K562 (cell line): ENCODE results near the gene DPY30. TPM values are rescaled to one million over a fixed set of nuclear protein-coding genes. Genes with fewer than 3 reads are reported as not detected.

Experiments
- ARID4B ChIP-seq: sonication (generic); formaldehyde crosslinking; IDR thresholded peaks from 2 replicates; pipeline ENCODE4 v1.8.0; 2022; ENCODE audit warnings: mild to moderate bottlenecking, missing genetic modification reagents
- CBX3 ChIP-seq, 2 experiments: IDR thresholded peaks; 1 replicate in 1 of 2; 2 replicates in 1 of 2; pipeline ENCODE4 v1.6.1; 2012; ENCODE audit warnings: inconsistent platforms in 2 of 2, low read length in 2 of 2, borderline replicate concordance in 1 of 2, control low read depth in 1 of 2
- CCNT2 ChIP-seq: IDR thresholded peaks from 2 replicates; pipeline ENCODE4 v1.6.1; 2011; ENCODE audit warnings: borderline replicate concordance, low read depth, mild to moderate bottlenecking, moderate library complexity, mixed read lengths, low read length; ENCODE audit not compliant: insufficient read length; ENCODE audit errors: extremely low read depth
- ESRRA ChIP-seq: fragments of 450-650 bp; IDR thresholded peaks from 2 replicates; pipeline ENCODE4 v1.6.1; 2014; ENCODE audit warnings: low read depth, mild to moderate bottlenecking, moderate library complexity, borderline replicate concordance
- HDAC2 ChIP-seq: fragments of 450-650 bp; IDR thresholded peaks from 2 replicates; pipeline ENCODE4 v1.6.1; 2016; ENCODE audit warnings: mild to moderate bottlenecking
- L3MBTL2 ChIP-seq: fragments of 450-650 bp; IDR thresholded peaks from 2 replicates; pipeline ENCODE4 v1.6.1; 2016; ENCODE audit warnings: mild to moderate bottlenecking, moderate library complexity
- MYNN ChIP-seq, 2 experiments: sonication (generic); formaldehyde crosslinking in 1 of 2; IDR thresholded peaks; 2 replicates each; pipeline versions ENCODE4 v1.5.0 to v1.6.1; 2016 to 2020; ENCODE audit warnings: antibody characterized with exemption in 1 of 2, missing genetic modification reagents in 1 of 2
- SAP30 ChIP-seq: fragments of 200-600 bp; sonication (generic); IDR thresholded peaks from 2 replicates; pipeline ENCODE4 v1.6.1; 2012; ENCODE audit warnings: borderline replicate concordance, low read depth, mild to moderate bottlenecking, moderate library complexity, low read length, control low read depth, inconsistent platforms; ENCODE audit not compliant: insufficient read depth, poor library complexity, severe bottlenecking
- ZNF609 ChIP-seq: sonication (generic); formaldehyde crosslinking; IDR thresholded peaks from 2 replicates; pipeline ENCODE4 v1.8.1; 2023; ENCODE audit warnings: missing genetic modification reagents, mild to moderate bottlenecking, borderline replicate concordance
- polyA plus RNA-seq, 8 experiments: library from polyadenylated mRNA; depleted of rRNA in 4 of 8; stranded (reverse) in 5 of 8; unstranded in 3 of 8; fragments of >200 nt; fragmentation: Nextera tagmentation in 2 of 8; fragmentation: Illumina TruSeq in 1 of 8; extraction: Ambion mirVana in 2 of 8; extraction: Trizol in 1 of 8; gene quantifications; 2 replicates each; pipeline versions ENCODE4 v1.2.1 to v1.2.3, GENCODE V29; 2011 to 2014; ENCODE audit warnings: inconsistent platforms in 1 of 8, missing spikeins in 1 of 8
- total RNA-seq, 7 experiments: library from RNA; depleted of rRNA in 6 of 7; stranded (reverse); fragments of >200 nt in 6 of 7; fragmentation: Illumina TruSeq in 2 of 7; extraction: Trizol in 2 of 7; gene quantifications; 2 replicates each; pipeline versions ENCODE4 v1.2.1 to v1.2.3, GENCODE V29; 2011 to 2021; ENCODE audit warnings: low replicate concordance in 1 of 7
- TF ChIP-seq, protein P1 (sequence below): sonication (generic); formaldehyde crosslinking; IDR thresholded peaks from 2 replicates; pipeline ENCODE4 v1.8.0; 2022; ENCODE audit warnings: mild to moderate bottlenecking, missing genetic modification reagents
- TF ChIP-seq, protein P2 (sequence below): fragments of 450-650 bp; formaldehyde crosslinking; IDR thresholded peaks from 2 replicates; pipeline ENCODE4 v1.4.0; 2020; ENCODE audit warnings: mild to moderate bottlenecking, moderate library complexity
- TF ChIP-seq, protein P3 (sequence below): fragments of 450-650 bp; IDR thresholded peaks from 2 replicates; pipeline ENCODE4 v1.6.1; 2016; ENCODE audit warnings: low read depth, mild to moderate bottlenecking, moderate library complexity

Gene DPY30
- total and polyA plus RNA-seq, 9 of the 15 experiments (the other 6 are each of a cell fraction or from before 2014, with no cell fraction given) = 64.6 to 402 (median 116) TPM

DNA sequence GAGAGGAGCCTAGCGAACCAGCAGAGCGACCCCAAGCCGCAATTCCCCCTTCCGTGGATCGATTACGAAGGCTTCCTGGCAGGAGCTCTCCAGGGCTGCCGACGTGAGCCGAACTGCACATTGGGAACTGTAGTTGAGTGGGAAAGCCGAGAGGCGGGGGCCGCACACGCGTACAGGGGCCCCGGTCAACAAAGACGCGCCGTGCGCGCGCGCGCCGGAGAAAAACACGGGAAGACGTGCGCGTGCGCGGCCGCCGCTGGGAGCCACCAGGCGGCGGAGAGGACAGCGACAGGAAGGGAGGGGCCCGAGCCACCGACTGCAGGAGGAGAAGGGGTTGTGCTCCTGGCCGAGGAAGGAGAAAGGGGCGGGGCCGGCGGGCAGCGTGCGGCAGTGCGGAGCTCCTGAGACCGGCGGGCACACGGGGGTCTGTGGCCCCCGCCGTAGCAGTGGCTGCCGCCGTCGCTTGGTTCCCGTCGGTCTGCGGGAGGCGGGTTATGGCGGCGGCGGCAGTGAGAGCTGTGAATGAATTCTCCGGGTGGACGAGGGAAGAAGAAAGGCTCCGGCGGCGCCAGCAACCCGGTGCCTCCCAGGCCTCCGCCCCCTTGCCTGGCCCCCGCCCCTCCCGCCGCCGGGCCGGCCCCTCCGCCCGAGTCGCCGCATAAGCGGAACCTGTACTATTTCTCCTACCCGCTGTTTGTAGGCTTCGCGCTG, 23.9 kb upstream of the DPY30 start, which contains the start of gene SPAST (continued):
- TF ChIP-seq, protein P1, sequence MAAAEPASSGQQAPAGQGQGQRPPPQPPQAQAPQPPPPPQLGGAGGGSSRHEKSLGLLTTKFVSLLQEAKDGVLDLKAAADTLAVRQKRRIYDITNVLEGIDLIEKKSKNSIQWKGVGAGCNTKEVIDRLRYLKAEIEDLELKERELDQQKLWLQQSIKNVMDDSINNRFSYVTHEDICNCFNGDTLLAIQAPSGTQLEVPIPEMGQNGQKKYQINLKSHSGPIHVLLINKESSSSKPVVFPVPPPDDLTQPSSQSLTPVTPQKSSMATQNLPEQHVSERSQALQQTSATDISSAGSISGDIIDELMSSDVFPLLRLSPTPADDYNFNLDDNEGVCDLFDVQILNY (CRISPR knock-in tag) = no peak
- TF ChIP-seq ESRRA (peak; percentile 56; the same call in 1 of the 2 replicates), SAP30 (peak; percentile 57), ARID4B (CRISPR knock-in tag) (peak; percentile 77), MYNN (IDR thresholded peaks at IDR 0.05) (0 out of 2 replicates have a peak, but pooled peaks have one; percentile 35), MYNN (CRISPR knock-in tag; IDR thresholded peaks at IDR 0.05) (no peak), HDAC2 (peak; percentile 2; the same call in 1 of the 2 replicates), CCNT2 (peak; percentile 84), CBX3 (IDR thresholded peaks at IDR 0.05; ENCODE audit: borderline replicate concordance in 1 of 2, low read length in 2 of 2) (peak in 1 of 2 experiments; percentile 1; a peak in 1 of 3 replicates), ZNF609 (CRISPR knock-in tag) (no peak), L3MBTL2 (peak; percentile 72)
- TF ChIP-seq, protein P2, sequence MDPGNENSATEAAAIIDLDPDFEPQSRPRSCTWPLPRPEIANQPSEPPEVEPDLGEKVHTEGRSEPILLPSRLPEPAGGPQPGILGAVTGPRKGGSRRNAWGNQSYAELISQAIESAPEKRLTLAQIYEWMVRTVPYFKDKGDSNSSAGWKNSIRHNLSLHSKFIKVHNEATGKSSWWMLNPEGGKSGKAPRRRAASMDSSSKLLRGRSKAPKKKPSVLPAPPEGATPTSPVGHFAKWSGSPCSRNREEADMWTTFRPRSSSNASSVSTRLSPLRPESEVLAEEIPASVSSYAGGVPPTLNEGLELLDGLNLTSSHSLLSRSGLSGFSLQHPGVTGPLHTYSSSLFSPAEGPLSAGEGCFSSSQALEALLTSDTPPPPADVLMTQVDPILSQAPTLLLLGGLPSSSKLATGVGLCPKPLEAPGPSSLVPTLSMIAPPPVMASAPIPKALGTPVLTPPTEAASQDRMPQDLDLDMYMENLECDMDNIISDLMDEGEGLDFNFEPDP (CRISPR knock-in tag) = no peak
- TF ChIP-seq, protein P3, sequence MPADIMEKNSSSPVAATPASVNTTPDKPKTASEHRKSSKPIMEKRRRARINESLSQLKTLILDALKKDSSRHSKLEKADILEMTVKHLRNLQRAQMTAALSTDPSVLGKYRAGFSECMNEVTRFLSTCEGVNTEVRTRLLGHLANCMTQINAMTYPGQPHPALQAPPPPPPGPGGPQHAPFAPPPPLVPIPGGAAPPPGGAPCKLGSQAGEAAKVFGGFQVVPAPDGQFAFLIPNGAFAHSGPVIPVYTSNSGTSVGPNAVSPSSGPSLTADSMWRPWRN = peak; percentile 65; the same call in 1 of the 2 replicates
